Measurements from ENCODE around the gene BGN.

DNA sequence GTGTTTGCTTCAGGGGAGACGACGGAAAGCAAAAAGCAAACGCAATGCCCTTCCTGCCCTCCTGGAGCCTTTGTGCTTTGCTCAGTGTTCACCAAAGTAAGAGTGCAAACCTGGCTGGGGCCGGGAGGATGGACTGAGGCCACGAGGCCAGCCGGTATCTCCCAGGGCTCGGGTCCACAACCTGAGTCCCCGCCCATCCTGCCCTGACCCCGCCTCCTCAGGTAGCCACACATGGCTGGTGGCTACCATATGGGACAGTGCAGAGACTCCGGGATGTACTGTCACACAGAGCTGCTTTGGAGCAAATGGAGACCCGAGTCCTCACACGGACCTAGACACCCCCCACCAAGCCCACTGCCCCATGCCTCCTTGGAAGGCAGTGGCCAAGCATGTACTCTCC, 27.5 kb downstream of the BGN start:
- no peak for TF ChIP-seq CTCF (IDR thresholded peaks at IDR 0.05)
- no peak for TF ChIP-seq ZFX (IDR thresholded peaks at IDR 0.05; ENCODE audit: borderline replicate concordance)
